HG02943 (cell line): ENCODE measurements around the gene NBPF6.
"Not testable (repeated sequence)": the region's sequence is repeated elsewhere in the genome, so short reads cannot be mapped to it uniquely, and the experiment has no call there.

Experiments
- ATAC-seq: cut with Tn5 transposase; IDR thresholded peaks from one replicate; pipeline ENCODE4 v1.9.1; 2021; ENCODE audit warnings: mild to moderate bottlenecking, low read depth, moderate library complexity; ENCODE audit not compliant: unreplicated experiment

The NBPF6 gene

GRCh38 chr1:108450043-108450442 is at the start of gene NBPF6:
NBPF6 (plus strand) TSS chr1:108450343; CDS start chr1:108450602, 259 bp downstream.
- ATAC-seq: not testable (repeated sequence)

- not testable (repeated sequence) for ATAC-seq
Measured at GRCh38 chr1:108411098-108411833, 38.9 kb upstream of the NBPF6 start.

GRCh38 chr1:108420129-108420528 is 30.0 kb upstream of the NBPF6 start:
- ATAC-seq: not testable (repeated sequence)

GRCh38 chr1:108421061-108421916 is 28.9 kb upstream of the NBPF6 start:
- peak; percentile 57 for ATAC-seq

- not testable (repeated sequence) for ATAC-seq
Measured at GRCh38 chr1:108426877-108427276, 23.3 kb upstream of the NBPF6 start.

GRCh38 chr1:108432002-108432401 is 18.1 kb upstream of the NBPF6 start:
- not testable (repeated sequence) for ATAC-seq

- not testable (repeated sequence) for ATAC-seq
Measured at GRCh38 chr1:108433404-108433803, 16.7 kb upstream of the NBPF6 start.

- ATAC-seq: not testable (repeated sequence)
Measured at GRCh38 chr1:108438536-108438935, 11.6 kb upstream of the NBPF6 start.

GRCh38 chr1:108454521-108454920 is 4.4 kb downstream of the NBPF6 start:
- not testable (repeated sequence) for ATAC-seq

GRCh38 chr1:108458661-108459060 is 8.5 kb downstream of the NBPF6 start:
- not testable (repeated sequence) for ATAC-seq

- ATAC-seq: not testable (repeated sequence)
Measured at GRCh38 chr1:108461758-108462157, 11.6 kb downstream of the NBPF6 start.

- ATAC-seq: not testable (repeated sequence)
Measured at GRCh38 chr1:108463962-108464361, 13.8 kb downstream of the NBPF6 start.

GRCh38 chr1:108466166-108466565 is 16.0 kb downstream of the NBPF6 start:
- not testable (repeated sequence) for ATAC-seq

GRCh38 chr1:108467155-108467554 is 17.0 kb downstream of the NBPF6 start:
- ATAC-seq: not testable (repeated sequence)

GRCh38 chr1:108470750-108471149 is 20.6 kb downstream of the NBPF6 start:
- not testable (repeated sequence) for ATAC-seq

GRCh38 chr1:108474516-108474915 is 24.4 kb downstream of the NBPF6 start:
- ATAC-seq: not testable (repeated sequence)

GRCh38 chr1:108478429-108479015 is 28.4 kb downstream of the NBPF6 start:
- no peak for ATAC-seq

GRCh38 chr1:108482708-108483107 is 32.6 kb downstream of the NBPF6 start:
- ATAC-seq: no peak

GRCh38 chr1:108485990-108486389 is 35.8 kb downstream of the NBPF6 start:
- ATAC-seq: not testable (repeated sequence)

GRCh38 chr1:108486707-108487106 is 36.6 kb downstream of the NBPF6 start:
- not testable (repeated sequence) for ATAC-seq

GRCh38 chr1:108495008-108495407 is 44.9 kb downstream of the NBPF6 start:
- not testable (repeated sequence) for ATAC-seq
